ENCODE measurements around the gene ERFL. TPM values are rescaled to one million over a fixed set of nuclear protein-coding genes. Genes with fewer than 3 reads are reported as not detected.
"Not testable (repeated sequence)": the region's sequence is repeated elsewhere in the genome, so short reads cannot be mapped to it uniquely, and the experiment has no call there.

ERFL gene
- polyA plus RNA-seq, 1 experiment, result 0.04 TPM

DNA sequence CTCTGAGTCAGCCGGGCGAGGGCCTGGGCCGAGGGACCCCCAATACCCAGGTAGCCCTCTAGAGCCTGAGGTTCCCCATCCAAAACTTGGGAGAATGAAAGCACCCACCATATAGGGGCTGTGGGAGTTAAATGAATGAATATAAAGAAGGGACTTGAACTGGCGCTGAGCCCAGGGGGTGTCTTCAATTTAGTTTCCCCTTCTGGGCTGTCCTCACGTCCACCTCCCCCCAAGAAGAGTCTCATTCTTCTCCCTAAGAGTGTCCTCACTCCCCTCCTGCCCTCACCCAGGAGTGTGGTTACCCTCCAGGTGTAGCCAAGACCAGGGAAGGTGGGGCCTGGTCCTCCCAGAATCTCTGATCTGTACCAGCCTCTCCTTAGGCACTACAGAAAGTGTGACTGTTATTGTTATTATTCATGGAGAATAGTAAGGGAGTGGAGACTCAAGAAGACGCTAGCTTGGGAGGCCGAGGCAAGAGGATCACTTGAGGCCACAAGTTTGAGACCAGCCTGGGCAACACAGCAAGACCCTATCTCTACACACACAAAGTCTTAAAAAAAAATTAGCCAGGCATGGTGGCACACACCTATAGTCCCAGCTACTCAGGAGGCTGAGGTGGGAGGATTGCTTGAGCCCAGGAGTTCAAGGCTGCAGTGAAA, 48.5 kb downstream of the ERFL start:
- Histone ChIP-seq H3K36me3 (ENCODE audit: control insufficient read depth, insufficient read depth, low read length) (no peaks in the 10 kb centered on the region), H3K27me3 (ENCODE audit: control insufficient read depth, insufficient read depth, low read length) (no peaks in the 10 kb centered on the region), H3K4me3 (ENCODE audit: low read depth, low read length) (no peak overlapping the region)
- DNase-seq (ENCODE audit: low read depth), result no peak
- POLR2A ChIA-PET, result no interaction called here
- no peak for TF ChIP-seq CTCF (IDR thresholded peaks at IDR 0.05; ENCODE audit: insufficient read depth, low read depth, low read length)
- CTCF ChIA-PET, result no interaction called here

DNA sequence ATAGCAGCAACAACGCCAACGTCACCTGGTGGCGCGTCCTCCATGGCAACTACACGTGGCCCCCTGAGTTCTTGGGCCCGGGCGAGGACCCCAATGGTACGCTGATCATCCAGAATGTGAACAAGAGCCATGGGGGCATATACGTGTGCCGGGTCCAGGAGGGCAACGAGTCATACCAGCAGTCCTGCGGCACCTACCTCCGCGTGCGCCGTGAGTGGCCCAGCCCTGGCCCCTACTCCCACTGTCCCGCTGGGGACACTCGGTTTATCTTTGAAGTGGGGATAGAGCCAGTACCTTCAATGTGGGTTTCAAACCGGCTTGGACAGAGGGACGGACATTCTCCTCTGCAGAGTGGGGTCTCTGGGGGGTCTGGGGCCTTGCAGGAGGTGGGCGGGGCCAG, 49.2 kb downstream of the ERFL start:
- ChIA-PET POLR2A (no interaction called here), CTCF (no interaction called here)
- H3K36me3 ChIP-seq (ENCODE audit: control insufficient read depth, insufficient read depth, low read length), result no peaks in the 10 kb centered on the region
- H3K4me3 ChIP-seq (ENCODE audit: low read depth, low read length), result no peak overlapping the region
- TF ChIP-seq CTCF (IDR thresholded peaks at IDR 0.05; ENCODE audit: insufficient read depth, low read depth, low read length), result no peak
- H3K27me3 ChIP-seq (ENCODE audit: control insufficient read depth, insufficient read depth, low read length), result no peaks in the 10 kb centered on the region
- no peak for DNase-seq (ENCODE audit: low read depth)

GRCh38 chr19:41877916-41878905, 50.0 kb downstream of the ERFL start:
- Histone ChIP-seq H3K4me3 (ENCODE audit: low read depth, low read length) (no peak overlapping the region), H3K27me3 (ENCODE audit: control insufficient read depth, insufficient read depth, low read length) (no peaks in the 10 kb centered on the region), H3K36me3 (ENCODE audit: control insufficient read depth, insufficient read depth, low read length) (no peaks in the 10 kb centered on the region)
- TF ChIP-seq CTCF (IDR thresholded peaks at IDR 0.05; ENCODE audit: insufficient read depth, low read depth, low read length), result no peak
- no peak for DNase-seq (ENCODE audit: low read depth)
- POLR2A ChIA-PET, result no interaction called here
- CTCF ChIA-PET, result no interaction called here

DNA sequence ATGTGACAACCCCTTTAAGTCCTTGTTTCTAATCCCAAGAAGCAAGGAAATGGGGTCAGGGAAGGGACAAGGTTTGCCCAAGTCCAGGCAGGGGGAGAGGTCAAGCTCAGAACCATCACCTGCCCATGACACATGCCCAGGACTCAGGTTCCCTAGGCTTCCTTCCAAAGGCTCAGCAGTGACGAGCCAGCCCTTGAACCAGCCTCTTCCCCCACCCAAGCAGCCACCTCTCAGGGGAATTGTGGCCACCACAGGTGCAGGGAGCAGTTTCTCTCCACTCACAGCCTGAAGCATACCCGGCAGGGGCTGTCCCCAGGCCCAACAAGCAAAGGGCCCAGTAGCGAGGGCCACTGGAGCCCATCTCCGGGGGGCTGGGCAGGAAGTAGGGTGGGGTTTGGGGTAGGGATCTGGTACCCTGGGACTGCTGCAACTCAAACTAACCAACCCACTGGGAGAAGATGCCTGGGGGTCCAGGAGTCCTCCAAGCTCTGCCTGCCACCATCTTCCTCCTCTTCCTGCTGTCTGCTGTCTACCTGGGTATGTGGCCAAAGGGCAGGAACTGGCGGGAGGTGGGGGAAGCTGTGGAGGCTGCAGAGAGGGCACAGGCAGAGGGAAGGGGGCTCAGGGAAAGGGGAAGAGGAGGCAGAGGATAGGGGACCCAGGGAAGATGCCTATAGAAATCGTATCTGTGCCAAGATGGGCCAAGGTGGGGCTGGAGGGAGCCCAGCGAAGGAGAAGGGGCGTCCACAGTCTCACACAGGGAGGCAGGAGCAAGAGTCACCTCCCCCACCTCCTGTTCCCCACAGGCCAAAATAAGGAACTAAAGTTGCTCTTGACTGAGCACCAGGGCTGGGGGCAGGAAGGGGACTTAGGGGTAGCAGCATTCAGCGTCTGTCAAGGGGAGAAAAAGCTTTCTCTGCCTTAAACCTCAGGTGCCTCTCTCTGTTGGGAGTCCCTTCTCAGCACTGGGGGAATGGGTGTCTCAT, 51.1 kb downstream of the ERFL start, which contains the start of gene CD79A:
Gene CD79A, plus strand, starts transcription at position 433 of the 986 bp plus-strand sequence. Its CDS starts 26 bp downstream, at position 459.
- TF ChIP-seq CTCF (IDR thresholded peaks at IDR 0.05; ENCODE audit: insufficient read depth, low read depth, low read length), result no peak
- ChIA-PET POLR2A (no interaction called here), CTCF (no interaction called here)
- H3K36me3 ChIP-seq (ENCODE audit: control insufficient read depth, insufficient read depth, low read length), result peaks cover under 1% of the 10 kb centered on the region
- no peak within 1 kb of the TSS for H3K4me3 ChIP-seq (ENCODE audit: low read depth, low read length)
- DNase-seq (ENCODE audit: low read depth), result no peak
- no peaks in the 10 kb centered on the region for H3K27me3 ChIP-seq (ENCODE audit: control insufficient read depth, insufficient read depth, low read length)

GRCh38 chr19:41875973-41876372, 52.3 kb downstream of the ERFL start:
- peaks cover 10% of the 10 kb centered on the region for H3K36me3 ChIP-seq (ENCODE audit: control insufficient read depth, insufficient read depth, low read length)
- CTCF ChIA-PET; H3K27me3 ChIP-seq (ENCODE audit: control insufficient read depth, insufficient read depth, low read length); POLR2A ChIA-PET; DNase-seq (ENCODE audit: low read depth); H3K4me3 ChIP-seq (ENCODE audit: low read depth, low read length): not testable (repeated sequence)

Data from BJ (cell line).